Transverse colon (tissue), 4 donors: ENCODE data around the gene UBE2Q1. TPM values are rescaled to one million over a fixed set of nuclear protein-coding genes. Genes with fewer than 3 reads are reported as not detected.

Source experiments
- DNase-seq: peaks from one replicate; pipeline ENCODE4 v3.0.0-alpha.2; 2019
- H3K27ac ChIP-seq, 4 donors: fragments of 200-600 bp; sonication (generic); 2 replicates each; pipeline ENCODE4 v1.5.1; 2016 to 2018; ENCODE audit warnings: inconsistent platforms in 4 of 4
- H3K27me3 ChIP-seq: fragments of 200-600 bp; sonication (generic); 2 replicates; pipeline ENCODE4 v1.5.1; 2017; ENCODE audit warnings: inconsistent platforms
- H3K36me3 ChIP-seq, 4 donors: fragments of 200-600 bp; sonication (generic); 2 replicates each; pipeline ENCODE4 v1.5.1; 2017 to 2019; ENCODE audit warnings: inconsistent platforms in 4 of 4
- H3K4me1 ChIP-seq, 4 donors: fragments of 200-600 bp; sonication (generic); 2 replicates each; pipeline ENCODE4 v1.5.1; 2017 to 2020; ENCODE audit warnings: inconsistent platforms in 4 of 4
- H3K4me3 ChIP-seq, 4 donors: fragments of 200-600 bp; sonication (generic); 1 replicate in 1 of 4; 2 replicates in 3 of 4; pipeline versions ENCODE4 v1.5.1 to v1.6.1; 2017 to 2019; ENCODE audit warnings: inconsistent platforms in 4 of 4
- H3K9me3 ChIP-seq, 2 donors: fragments of 200-600 bp; sonication (generic); 2 replicates each; pipeline ENCODE4 v1.5.1; 2017 to 2019; ENCODE audit warnings: inconsistent platforms in 2 of 2
- EP300 ChIP-seq: sonication (generic); formaldehyde crosslinking; IDR thresholded peaks from one replicate; pipeline ENCODE4 v1.6.1; 2017; ENCODE audit warnings: antibody characterized with exemption, low read depth
- POLR2A ChIP-seq: fragments of 450-650 bp; IDR thresholded peaks from one replicate; pipeline ENCODE4 v1.6.1; 2016; ENCODE audit warnings: antibody characterized with exemption, mild to moderate bottlenecking, moderate library complexity
- POLR2AphosphoS5 ChIP-seq, 3 donors: sonication (generic); formaldehyde crosslinking; IDR thresholded peaks; one replicate each; pipeline ENCODE4 v1.6.1; 2016; ENCODE audit warnings: antibody characterized with exemption in 3 of 3
- WGBS, 2 donors: methylation state at CpG; one replicate each; pipeline ENCODE4 v1.1.5; 2018; ENCODE audit warnings: low coverage in 1 of 2; 5-methylcytosine and 5-hydroxymethylcytosine counted together
- in situ Hi-C, 4 donors: fragments of 200-750 bp; cut with MboI; loops; one replicate each; pipeline versions ENCODE4 v1.15.0 to v1.15.1; 2017; ENCODE audit warnings: low sequenced_read_pairs in 3 of 4, low pct_ligation_motif_present in 1 of 4, low pct_unique_long_range_greater_than_20kb in 1 of 4
- intact Hi-C: fragments of 100-400 bp; cut with DNase I; formaldehyde crosslinking; loops from one replicate; pipeline ENCODE4 v1.15.1; 2023; ENCODE audit warnings: low total_unique reads
- total RNA-seq, 4 donors: library from RNA; depleted of rRNA; stranded (reverse); fragments of >200 nt; gene quantifications; one replicate each; pipeline ENCODE4 v1.1.0, GENCODE V29; 2016
- TF ChIP-seq, protein P1 (sequence below), 5 experiments: fragments of 200-600 bp in 3 of 5; fragments of 450-650 bp in 2 of 5; sonication (generic) in 3 of 5; IDR thresholded peaks; 1 replicate in 2 of 5; 2 replicates in 3 of 5; pipeline ENCODE4 v1.5.1; 2016 to 2017; ENCODE audit warnings: antibody characterized with exemption in 5 of 5, inconsistent platforms in 3 of 5, mild to moderate bottlenecking in 2 of 5, moderate library complexity in 1 of 5

The UBE2Q1 gene
- total RNA-seq, 4 donors from 2014 or later, result 10.1 to 33.9 (median 26.6) TPM

DNA sequence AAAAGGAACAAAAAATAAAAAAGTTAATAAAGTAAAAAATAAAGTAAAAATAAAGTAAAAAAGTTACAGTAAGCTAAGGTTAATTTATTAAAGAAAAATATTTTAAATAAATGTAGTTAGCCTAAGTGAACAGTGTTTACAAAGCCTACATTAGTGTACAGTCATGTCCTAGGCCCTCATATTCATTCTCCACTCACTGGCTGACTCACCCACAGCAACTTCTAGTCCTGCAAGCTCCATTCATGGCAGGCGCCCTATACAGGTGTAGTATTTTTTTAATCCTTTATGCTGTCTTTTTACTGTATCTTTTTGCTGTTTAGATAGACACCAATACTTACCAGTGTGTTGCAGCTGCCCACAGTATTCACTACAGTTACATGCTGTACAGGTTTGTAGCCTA lies 37.2 kb upstream of the UBE2Q1 start:
- DNase-seq, result no peak
- TF ChIP-seq, protein P1, sequence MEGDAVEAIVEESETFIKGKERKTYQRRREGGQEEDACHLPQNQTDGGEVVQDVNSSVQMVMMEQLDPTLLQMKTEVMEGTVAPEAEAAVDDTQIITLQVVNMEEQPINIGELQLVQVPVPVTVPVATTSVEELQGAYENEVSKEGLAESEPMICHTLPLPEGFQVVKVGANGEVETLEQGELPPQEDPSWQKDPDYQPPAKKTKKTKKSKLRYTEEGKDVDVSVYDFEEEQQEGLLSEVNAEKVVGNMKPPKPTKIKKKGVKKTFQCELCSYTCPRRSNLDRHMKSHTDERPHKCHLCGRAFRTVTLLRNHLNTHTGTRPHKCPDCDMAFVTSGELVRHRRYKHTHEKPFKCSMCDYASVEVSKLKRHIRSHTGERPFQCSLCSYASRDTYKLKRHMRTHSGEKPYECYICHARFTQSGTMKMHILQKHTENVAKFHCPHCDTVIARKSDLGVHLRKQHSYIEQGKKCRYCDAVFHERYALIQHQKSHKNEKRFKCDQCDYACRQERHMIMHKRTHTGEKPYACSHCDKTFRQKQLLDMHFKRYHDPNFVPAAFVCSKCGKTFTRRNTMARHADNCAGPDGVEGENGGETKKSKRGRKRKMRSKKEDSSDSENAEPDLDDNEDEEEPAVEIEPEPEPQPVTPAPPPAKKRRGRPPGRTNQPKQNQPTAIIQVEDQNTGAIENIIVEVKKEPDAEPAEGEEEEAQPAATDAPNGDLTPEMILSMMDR (IDR thresholded peaks at IDR 0.05), result no peak
- TF ChIP-seq POLR2AphosphoS5 (IDR thresholded peaks at IDR 0.05) (no peak), EP300 (no peak), POLR2A (no peak)
- no peaks in the 10 kb centered on the region for H3K27me3 ChIP-seq
- peaks cover 0 to 86% (median 37%) of the 10 kb centered on the region in 4 donors for H3K36me3 ChIP-seq
- intact Hi-C loops (no loop called here), in situ Hi-C loops (no loop called here)
- H3K9me3 ChIP-seq, result no peaks in the 10 kb centered on the region
- H3K4me3 ChIP-seq, result no peak overlapping the region
- 67 to 76% methylated on average over 1 of the region's 1 CpG for WGBS, 2 donors
- H3K27ac ChIP-seq, result no peak overlapping the region
- peaks cover 0 to 11% (median 5%) of the 10 kb centered on the region in 4 donors for H3K4me1 ChIP-seq

DNA sequence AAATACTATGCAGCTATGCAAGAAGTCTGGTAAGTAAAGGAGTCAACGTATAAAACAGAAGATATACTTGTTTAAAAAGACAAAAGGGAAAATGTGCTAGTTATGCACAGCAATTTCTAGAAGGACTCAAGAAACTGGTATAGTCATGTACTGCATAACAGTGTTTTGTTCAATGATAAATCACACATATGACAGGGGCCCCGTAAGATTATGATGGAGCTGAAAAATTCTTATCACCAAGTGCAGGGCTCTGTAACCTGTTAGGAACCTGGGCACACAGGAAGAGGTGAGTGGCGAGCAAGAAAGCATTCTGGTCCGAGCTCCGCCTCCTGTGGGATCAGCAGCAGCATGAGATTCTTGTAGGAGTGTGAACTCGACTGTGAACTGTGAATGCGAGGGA lies 36.3 kb upstream of the UBE2Q1 start:
- Histone ChIP-seq H3K4me1 (peaks cover 0 to 11% (median 4%) of the 10 kb centered on the region in 4 donors), H3K27me3 (no peaks in the 10 kb centered on the region), H3K9me3 (no peaks in the 10 kb centered on the region), H3K4me3 (no peak overlapping the region), H3K27ac (no peak overlapping the region), H3K36me3 (peaks cover 0 to 88% (median 41%) of the 10 kb centered on the region in 4 donors)
- intact Hi-C loops (no loop called here), in situ Hi-C loops (no loop called here)
- TF ChIP-seq, protein P1 (IDR thresholded peaks at IDR 0.05), result no peak
- no peak for TF ChIP-seq POLR2A
- no peak for TF ChIP-seq EP300
- no peak for TF ChIP-seq POLR2AphosphoS5 (IDR thresholded peaks at IDR 0.05)
- WGBS, 2 donors, result 90 to 95% methylated on average over 4 to 7 of the region's 7 CpGs
- DNase-seq, result no peak

DNA sequence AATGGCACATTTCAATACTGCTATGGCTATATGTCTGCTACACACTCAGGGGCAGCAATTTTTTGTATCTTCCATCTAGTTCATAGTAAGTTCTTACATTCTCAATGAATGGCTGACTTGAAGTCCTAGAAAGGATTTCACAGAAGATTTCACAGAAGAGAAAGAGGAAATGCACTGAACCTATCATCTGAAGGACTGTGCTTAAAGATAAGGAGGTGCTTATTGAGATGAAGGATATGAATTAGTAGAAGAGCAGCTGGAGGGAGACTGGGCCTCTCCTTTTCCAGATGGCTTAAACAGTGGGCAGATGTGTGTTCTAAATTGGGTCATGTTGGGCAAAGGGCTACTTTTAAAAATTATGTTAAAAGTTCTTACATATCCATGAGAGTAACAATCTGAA lies 34.9 kb upstream of the UBE2Q1 start:
- no peak overlapping the region for H3K27ac ChIP-seq
- intact Hi-C loops (no loop called here), in situ Hi-C loops (no loop called here)
- no peak for DNase-seq
- H3K9me3 ChIP-seq, result no peaks in the 10 kb centered on the region
- H3K27me3 ChIP-seq, result no peaks in the 10 kb centered on the region
- peaks cover 0 to 92% (median 44%) of the 10 kb centered on the region in 4 donors for H3K36me3 ChIP-seq
- H3K4me1 ChIP-seq, result no peaks in the 10 kb centered on the region
- TF ChIP-seq EP300 (no peak), POLR2A (no peak), POLR2AphosphoS5 (IDR thresholded peaks at IDR 0.05) (no peak)
- TF ChIP-seq, protein P1 (IDR thresholded peaks at IDR 0.05), result no peak
- no peak overlapping the region for H3K4me3 ChIP-seq

DNA sequence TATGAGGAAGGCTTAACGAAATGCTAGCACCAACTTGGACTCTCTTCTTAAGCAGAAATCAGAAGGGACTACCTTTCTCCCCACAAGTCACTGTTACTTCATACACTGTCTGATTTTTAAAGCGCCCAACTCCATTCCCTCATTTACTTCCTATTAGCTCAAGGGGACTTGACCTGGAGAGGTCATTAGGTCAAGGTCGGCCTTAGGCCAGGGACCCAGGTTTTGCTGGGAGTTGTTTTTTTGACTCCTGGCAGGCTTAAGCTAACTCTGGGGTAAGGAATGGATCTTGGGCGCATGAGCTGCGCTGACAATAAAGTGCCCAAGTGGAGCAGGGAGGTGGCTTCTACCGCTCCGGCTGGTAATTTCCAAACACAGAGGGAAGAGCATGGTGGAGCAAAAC lies 32.7 kb upstream of the UBE2Q1 start:
- WGBS, 2 donors, result 69 to 91% methylated on average over 2 to 7 of the region's 7 CpGs
- TF ChIP-seq POLR2A (no peak), EP300 (no peak), POLR2AphosphoS5 (IDR thresholded peaks at IDR 0.05) (no peak)
- TF ChIP-seq, protein P1 (IDR thresholded peaks at IDR 0.05), result no peak
- DNase-seq, result no peak
- Histone ChIP-seq H3K9me3 (no peaks in the 10 kb centered on the region), H3K36me3 (peaks cover 0 to 95% (median 44%) of the 10 kb centered on the region in 4 donors), H3K4me3 (no peak overlapping the region), H3K4me1 (no peaks in the 10 kb centered on the region), H3K27ac (no peak overlapping the region), H3K27me3 (no peaks in the 10 kb centered on the region)
- intact Hi-C loops (no loop called here), in situ Hi-C loops (no loop called here)
